ENCODE results near the gene COL23A1.

Gene COL23A1

GRCh38 chr5:178285399-178286225 is 304.6 kb downstream of the COL23A1 start:
- TF ChIP-seq GATA2 (IDR thresholded peaks at IDR 0.05; ENCODE audit: low read depth, low read length): no peak
- TF ChIP-seq GATA3 (IDR thresholded peaks at IDR 0.05; ENCODE audit: low read depth, low read length): no peak

- TF ChIP-seq GATA3 (IDR thresholded peaks at IDR 0.05; ENCODE audit: low read depth, low read length) (no peak), GATA2 (IDR thresholded peaks at IDR 0.05; ENCODE audit: low read depth, low read length) (no peak)
Measured at GRCh38 chr5:178284996-178285395, 305.2 kb downstream of the COL23A1 start.

GRCh38 chr5:178284093-178284675 is 306.0 kb downstream of the COL23A1 start:
- no peak for TF ChIP-seq GATA3 (IDR thresholded peaks at IDR 0.05; ENCODE audit: low read depth, low read length)
- no peak for TF ChIP-seq GATA2 (IDR thresholded peaks at IDR 0.05; ENCODE audit: low read depth, low read length)

- no peak for TF ChIP-seq GATA2 (IDR thresholded peaks at IDR 0.05; ENCODE audit: low read depth, low read length)
- TF ChIP-seq GATA3 (IDR thresholded peaks at IDR 0.05; ENCODE audit: low read depth, low read length): no peak
Measured at GRCh38 chr5:178283520-178283919, 306.7 kb downstream of the COL23A1 start.

- no peak for TF ChIP-seq GATA2 (IDR thresholded peaks at IDR 0.05; ENCODE audit: low read depth, low read length)
- no peak for TF ChIP-seq GATA3 (IDR thresholded peaks at IDR 0.05; ENCODE audit: low read depth, low read length)
Measured at GRCh38 chr5:178282391-178282790, 307.8 kb downstream of the COL23A1 start.

GRCh38 chr5:178281331-178281730 is 308.9 kb downstream of the COL23A1 start:
- TF ChIP-seq GATA3 (IDR thresholded peaks at IDR 0.05; ENCODE audit: low read depth, low read length) (no peak), GATA2 (IDR thresholded peaks at IDR 0.05; ENCODE audit: low read depth, low read length) (no peak)

- TF ChIP-seq GATA3 (IDR thresholded peaks at IDR 0.05; ENCODE audit: low read depth, low read length): no peak
- TF ChIP-seq GATA2 (IDR thresholded peaks at IDR 0.05; ENCODE audit: low read depth, low read length): no peak
Measured at GRCh38 chr5:178280631-178281030, 309.6 kb downstream of the COL23A1 start.

- TF ChIP-seq GATA3 (IDR thresholded peaks at IDR 0.05; ENCODE audit: low read depth, low read length) (no peak), GATA2 (IDR thresholded peaks at IDR 0.05; ENCODE audit: low read depth, low read length) (no peak)
Measured at GRCh38 chr5:178279723-178280438, 310.3 kb downstream of the COL23A1 start.

GRCh38 chr5:178279026-178279722 is 311.0 kb downstream of the COL23A1 start:
- no peak for TF ChIP-seq GATA2 (IDR thresholded peaks at IDR 0.05; ENCODE audit: low read depth, low read length)
- no peak for TF ChIP-seq GATA3 (IDR thresholded peaks at IDR 0.05; ENCODE audit: low read depth, low read length)

GRCh38 chr5:178278358-178279023 is 311.7 kb downstream of the COL23A1 start:
- TF ChIP-seq GATA3 (IDR thresholded peaks at IDR 0.05; ENCODE audit: low read depth, low read length): no peak
- TF ChIP-seq GATA2 (IDR thresholded peaks at IDR 0.05; ENCODE audit: low read depth, low read length): no peak

GRCh38 chr5:178277866-178278265 is 312.3 kb downstream of the COL23A1 start:
- TF ChIP-seq GATA2 (IDR thresholded peaks at IDR 0.05; ENCODE audit: low read depth, low read length): no peak
- no peak for TF ChIP-seq GATA3 (IDR thresholded peaks at IDR 0.05; ENCODE audit: low read depth, low read length)

GRCh38 chr5:178277346-178277745 is 312.8 kb downstream of the COL23A1 start:
- TF ChIP-seq GATA2 (IDR thresholded peaks at IDR 0.05; ENCODE audit: low read depth, low read length): no peak
- no peak for TF ChIP-seq GATA3 (IDR thresholded peaks at IDR 0.05; ENCODE audit: low read depth, low read length)

- TF ChIP-seq GATA3 (IDR thresholded peaks at IDR 0.05; ENCODE audit: low read depth, low read length) (no peak), GATA2 (IDR thresholded peaks at IDR 0.05; ENCODE audit: low read depth, low read length) (no peak)
Measured at GRCh38 chr5:178274781-178275537, 315.2 kb downstream of the COL23A1 start.

Measured in SH-SY5Y (cell line).